Tibial nerve (tissue), 4 donors: ENCODE results near the gene ZNF609. TPM values are rescaled to one million over a fixed set of nuclear protein-coding genes. Genes with fewer than 3 reads are reported as not detected.

ENCODE experiments used
- DNase-seq, 2 donors: peaks; one replicate each; pipeline ENCODE4 v3.0.0-alpha.2; 2019; ENCODE audit warnings: low spot score in 2 of 2
- H3K27ac ChIP-seq, 4 donors: fragments of 200-600 bp; sonication (generic) in 3 of 4; one replicate each; pipeline ENCODE4 v1.5.1; 2017 to 2019; ENCODE audit warnings: mild to moderate bottlenecking in 1 of 4
- H3K27me3 ChIP-seq, 2 donors: fragments of 200-600 bp; sonication (generic) in 1 of 2; one replicate each; pipeline versions ENCODE4 v1.5.1 to v1.6.0; 2017 to 2019
- H3K36me3 ChIP-seq, 3 donors: fragments of 200-600 bp; sonication (generic); one replicate each; pipeline ENCODE4 v1.5.1; 2018 to 2019
- H3K4me1 ChIP-seq, 4 donors: fragments of 200-600 bp; sonication (generic) in 3 of 4; one replicate each; pipeline ENCODE4 v1.5.1; 2017 to 2019
- H3K4me3 ChIP-seq, 4 donors: fragments of 200-600 bp; sonication (generic) in 3 of 4; one replicate each; pipeline ENCODE4 v1.5.1; 2017 to 2019; ENCODE audit warnings: mild to moderate bottlenecking in 1 of 4, moderate library complexity in 1 of 4
- H3K9me3 ChIP-seq, 4 donors: fragments of 200-600 bp; sonication (generic) in 3 of 4; one replicate each; pipeline ENCODE4 v1.5.1; 2017 to 2019
- CTCF ChIP-seq, 5 experiments: fragments of 200-600 bp in 3 of 5; fragments of 450-650 bp in 2 of 5; sonication (generic) in 3 of 5; IDR thresholded peaks; one replicate each; pipeline ENCODE4 v1.5.1; 2016 to 2019; ENCODE audit warnings: antibody characterized with exemption in 5 of 5, mild to moderate bottlenecking in 3 of 5, moderate library complexity in 2 of 5
- EP300 ChIP-seq, 2 donors: sonication (generic); formaldehyde crosslinking; IDR thresholded peaks; one replicate each; pipeline ENCODE4 v1.6.1; 2017; ENCODE audit warnings: antibody characterized with exemption in 2 of 2, mild to moderate bottlenecking in 1 of 2
- POLR2A ChIP-seq, 2 donors: fragments of 450-650 bp; IDR thresholded peaks; one replicate each; pipeline ENCODE4 v1.6.1; 2017; ENCODE audit warnings: antibody characterized with exemption in 2 of 2, mild to moderate bottlenecking in 2 of 2, moderate library complexity in 2 of 2
- WGBS, 2 donors: methylation state at CpG; one replicate each; pipeline ENCODE4 v1.1.5; 2018; 5-methylcytosine and 5-hydroxymethylcytosine counted together
- total RNA-seq, 4 donors: library from RNA; depleted of rRNA; stranded (reverse); fragments of >200 nt; gene quantifications; one replicate each; pipeline ENCODE4 v1.1.0, GENCODE V29; 2016

Gene ZNF609
- total RNA-seq, 4 donors from 2014 or later = 22.9 to 38.7 (median 27.1) TPM

GRCh38 chr15:64645995-64646394, 185.6 kb downstream of the ZNF609 start:
- no peak overlapping the region for H3K4me3 ChIP-seq
- no peaks in the 10 kb centered on the region for H3K36me3 ChIP-seq
- no peak for DNase-seq
- TF ChIP-seq POLR2A (IDR thresholded peaks at IDR 0.05) (no peak), EP300 (IDR thresholded peaks at IDR 0.05) (no peak), CTCF (IDR thresholded peaks at IDR 0.05) (no peak)
- no peaks in the 10 kb centered on the region for H3K27me3 ChIP-seq
- H3K4me1 ChIP-seq = no peaks in the 10 kb centered on the region
- 96 to 100% methylated on average over 1 of the region's 1 CpG for WGBS, 2 donors
- no peak overlapping the region for H3K27ac ChIP-seq
- no peaks in the 10 kb centered on the region for H3K9me3 ChIP-seq

DNA sequence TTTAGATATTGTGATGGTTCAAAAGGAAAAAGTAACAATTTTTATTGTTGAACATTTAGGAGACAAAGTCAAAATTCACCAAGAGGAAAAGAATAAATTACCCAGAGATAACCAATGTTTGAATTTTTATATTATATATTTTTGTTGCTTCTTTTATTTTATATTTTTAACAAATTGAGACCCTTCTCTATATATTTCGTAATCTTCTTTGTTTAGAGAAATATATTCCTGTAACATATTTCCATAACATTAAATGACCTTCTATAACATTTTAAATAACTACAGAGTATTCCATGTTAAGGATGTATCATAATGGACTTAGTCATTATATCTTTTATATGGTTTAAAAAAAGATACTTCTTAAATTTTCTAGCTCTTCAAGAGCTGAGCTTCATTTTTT, 187.0 kb downstream of the ZNF609 start:
- 96 to 98% methylated on average over 1 of the region's 1 CpG for WGBS, 2 donors
- no peak overlapping the region for H3K27ac ChIP-seq
- no peak for TF ChIP-seq CTCF (IDR thresholded peaks at IDR 0.05)
- no peak for TF ChIP-seq POLR2A (IDR thresholded peaks at IDR 0.05)
- TF ChIP-seq EP300 (IDR thresholded peaks at IDR 0.05) = no peak

DNA sequence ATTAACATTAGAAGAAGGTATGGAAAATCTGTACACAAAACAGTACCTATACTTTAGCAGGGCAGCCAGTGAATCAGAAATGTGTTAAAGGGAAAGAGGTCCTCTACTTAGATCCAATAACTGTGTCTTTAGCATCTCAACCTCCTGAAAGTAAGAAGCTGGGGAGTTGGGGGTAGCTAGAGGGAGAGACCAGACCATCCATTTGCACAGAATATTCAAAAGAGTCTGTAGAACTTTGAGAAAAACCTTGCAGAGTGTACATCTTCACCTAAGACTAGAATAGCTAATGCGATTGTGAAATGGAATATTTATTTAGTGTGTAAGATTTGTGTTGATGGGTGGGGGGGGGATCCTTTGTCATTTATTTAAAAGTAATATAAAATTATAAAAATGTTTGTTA, 190.2 kb downstream of the ZNF609 start:
- Histone ChIP-seq H3K36me3 (no peaks in the 10 kb centered on the region), H3K9me3 (no peaks in the 10 kb centered on the region), H3K27me3 (no peaks in the 10 kb centered on the region), H3K4me1 (peaks cover 0 to 10% (median 0%) of the 10 kb centered on the region in 4 donors), H3K27ac (no peak overlapping the region), H3K4me3 (no peak overlapping the region)
- no peak for TF ChIP-seq EP300 (IDR thresholded peaks at IDR 0.05)
- no peak for TF ChIP-seq POLR2A (IDR thresholded peaks at IDR 0.05)
- TF ChIP-seq CTCF (IDR thresholded peaks at IDR 0.05) = no peak
- DNase-seq = no peak
- 85 to 89% methylated on average over 1 of the region's 1 CpG for WGBS, 2 donors

More for the DNA sequence above, 187.0 kb downstream of the ZNF609 start:
- peaks cover 0 to 10% (median 0%) of the 10 kb centered on the region in 4 donors for H3K4me1 ChIP-seq
- H3K27me3 ChIP-seq = no peaks in the 10 kb centered on the region
- no peak for DNase-seq
- no peaks in the 10 kb centered on the region for H3K36me3 ChIP-seq
- no peak overlapping the region for H3K4me3 ChIP-seq
- no peaks in the 10 kb centered on the region for H3K9me3 ChIP-seq

DNA sequence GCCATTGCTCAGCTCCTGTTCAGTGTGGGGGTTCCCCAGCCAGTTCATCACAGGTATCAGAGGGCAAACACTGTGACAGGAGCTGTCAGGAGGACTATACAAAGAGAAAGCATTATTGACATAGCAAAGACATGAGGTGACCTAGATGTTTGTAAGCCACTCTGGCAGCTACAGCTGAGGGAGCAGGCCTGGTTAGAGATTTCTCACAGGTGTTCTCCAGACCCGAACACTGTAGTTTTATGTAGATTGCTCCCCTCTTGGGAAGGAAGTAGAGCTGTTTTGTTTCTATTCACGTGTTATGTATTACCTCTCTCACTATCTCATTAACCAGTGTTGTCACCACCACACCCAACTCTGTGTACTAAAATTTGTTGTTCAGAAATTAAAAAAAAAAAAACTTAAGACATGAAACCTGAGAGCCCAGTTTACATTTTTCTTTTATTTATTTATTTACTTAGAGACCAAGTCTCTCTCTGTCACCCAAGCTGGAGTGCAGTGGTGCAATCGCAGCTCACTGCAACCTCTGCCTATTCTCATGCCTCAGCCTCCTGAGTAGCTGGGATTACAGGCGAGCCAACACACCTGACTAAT, 191.3 kb downstream of the ZNF609 start:
- WGBS, 2 donors = 77% methylated on average over 4 of the region's 4 CpGs
- H3K9me3 ChIP-seq = no peaks in the 10 kb centered on the region
- no peak for DNase-seq
- no peaks in the 10 kb centered on the region for H3K36me3 ChIP-seq
- H3K4me3 ChIP-seq = no peak overlapping the region
- TF ChIP-seq EP300 (IDR thresholded peaks at IDR 0.05) (no peak), POLR2A (IDR thresholded peaks at IDR 0.05) (no peak), CTCF (IDR thresholded peaks at IDR 0.05) (no peak)
- H3K27ac ChIP-seq = no peak overlapping the region
- H3K27me3 ChIP-seq = no peaks in the 10 kb centered on the region
- peaks cover 0 to 10% (median 0%) of the 10 kb centered on the region in 4 donors for H3K4me1 ChIP-seq

DNA sequence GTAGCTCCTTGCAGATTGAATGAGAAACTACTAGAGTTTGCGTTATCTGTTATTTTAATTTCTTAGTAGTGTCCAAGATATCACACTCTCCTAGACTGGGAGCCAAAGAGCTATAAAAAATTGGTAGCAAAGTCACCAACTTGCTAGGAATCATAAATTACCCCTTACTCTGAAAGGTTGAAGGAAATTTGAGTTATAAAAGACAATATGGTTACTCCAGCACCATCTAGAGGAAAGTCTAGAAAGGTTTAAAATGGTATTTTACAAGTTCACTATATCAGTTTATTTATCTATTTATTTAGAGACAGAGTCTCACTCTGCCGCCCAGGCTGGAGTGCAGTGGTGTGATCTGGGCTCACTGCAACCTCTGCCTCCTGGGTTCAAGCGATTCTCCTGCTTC, 193.4 kb downstream of the ZNF609 start:
- no peak overlapping the region for H3K27ac ChIP-seq
- peak in 4 of 5 experiments; percentile 15 to 27 (median 21) for TF ChIP-seq CTCF (IDR thresholded peaks at IDR 0.05)
- TF ChIP-seq EP300 (IDR thresholded peaks at IDR 0.05) = no peak
- WGBS, 2 donors = 63 to 71% methylated on average over 3 of the region's 3 CpGs
- no peak overlapping the region for H3K4me3 ChIP-seq
- no peak for DNase-seq
- no peaks in the 10 kb centered on the region for H3K9me3 ChIP-seq
- H3K36me3 ChIP-seq = peaks cover 0 to 17% (median 0%) of the 10 kb centered on the region in 3 donors
- no peaks in the 10 kb centered on the region for H3K27me3 ChIP-seq
- H3K4me1 ChIP-seq = peaks cover 0 to 10% (median 0%) of the 10 kb centered on the region in 4 donors
